ENCODE measurements around the gene MLF2. TPM values are rescaled to one million over a fixed set of nuclear protein-coding genes. Genes with fewer than 3 reads are reported as not detected.

Gene MLF2
- total RNA-seq, 1 experiment from 2014 or later, result 303 TPM

- peak; percentile 10 to 38 for TF ChIP-seq CTCF (IDR thresholded peaks at IDR 0.05; ENCODE audit: insufficient read depth in 1 of 2, low read depth in 1 of 2, low read length in 1 of 2, severe bottlenecking in 1 of 2, unreplicated experiment in 1 of 2)
- Histone ChIP-seq H3K4me1 (peaks cover 5% of the 10 kb centered on the region), H3K9me3 (no peaks in the 10 kb centered on the region), H3K4me3 (ENCODE audit: low read depth, low read length) (no peak overlapping the region), H3K36me3 (ENCODE audit: control insufficient read depth, insufficient read depth, low read length) (no peaks in the 10 kb centered on the region), H3K27me3 (replicated peaks; ENCODE audit: control insufficient read depth, insufficient read depth, low read length) (peaks cover 5% of the 10 kb centered on the region)
- Mint-ChIP-seq H3K27me3 (ENCODE audit: insufficient read depth, unreplicated experiment) (peaks cover 36% of the 10 kb centered on the region), H3K4me3 (ENCODE audit: unreplicated experiment) (no peak overlapping the region), H3K36me3 (ENCODE audit: insufficient read depth, unreplicated experiment) (peaks cover 8% of the 10 kb centered on the region), H3K9me3 (ENCODE audit: unreplicated experiment) (no peaks in the 10 kb centered on the region), H3K27ac (ENCODE audit: unreplicated experiment) (no peak overlapping the region), H3K4me1 (ENCODE audit: low read depth, unreplicated experiment) (peaks cover 10% of the 10 kb centered on the region)
- POLR2A ChIA-PET, result no interaction called here
- intact Hi-C loops (cut with micrococcal nuclease; ENCODE audit: unreplicated experiment), result no loop called here
- BruUV-seq (replicated peaks), result no TSS peak
- CTCF ChIA-PET, result interaction anchor here (1.6 kb wide), 1 partner anchor 15 kb away, joined by 6 read pairs; the partner anchor contains the start of gene ZNF384
- DNase-seq, result peak; percentile 70 to 77
Observed at GRCh38 chr12:6703631-6704030, 49.3 kb downstream of the MLF2 start.

GRCh38 chr12:6701078-6701768, 51.7 kb downstream of the MLF2 start:
- peaks cover 5% of the 10 kb centered on the region for H3K27me3 ChIP-seq (replicated peaks; ENCODE audit: control insufficient read depth, insufficient read depth, low read length)
- peak overlapping the region; percentile 48 for H3K4me3 ChIP-seq (ENCODE audit: low read depth, low read length)
- no peaks in the 10 kb centered on the region for H3K9me3 ChIP-seq
- peaks cover 6% of the 10 kb centered on the region for H3K36me3 Mint-ChIP-seq (ENCODE audit: insufficient read depth, unreplicated experiment)
- CTCF ChIA-PET, result interaction anchor here (0.6 kb wide), 1 partner anchor 121 kb away, joined by 4 read pairs; no protein-coding TSS in a partner anchor
- TF ChIP-seq CTCF (IDR thresholded peaks at IDR 0.05; ENCODE audit: insufficient read depth in 1 of 2, low read depth in 1 of 2, low read length in 1 of 2, severe bottlenecking in 1 of 2, unreplicated experiment in 1 of 2), result no peak
- no peak overlapping the region for H3K27ac Mint-ChIP-seq (ENCODE audit: unreplicated experiment)
- peak overlapping the region; percentile 50 for H3K4me3 Mint-ChIP-seq (ENCODE audit: unreplicated experiment)
- no peak for DNase-seq
- H3K4me1 ChIP-seq, result peaks cover 5% of the 10 kb centered on the region
- H3K36me3 ChIP-seq (ENCODE audit: control insufficient read depth, insufficient read depth, low read length), result no peaks in the 10 kb centered on the region
- no peaks in the 10 kb centered on the region for H3K9me3 Mint-ChIP-seq (ENCODE audit: unreplicated experiment)
- peaks cover 10% of the 10 kb centered on the region for H3K4me1 Mint-ChIP-seq (ENCODE audit: low read depth, unreplicated experiment)
- no TSS peak for BruUV-seq (replicated peaks)
- peaks cover 49% of the 10 kb centered on the region for H3K27me3 Mint-ChIP-seq (ENCODE audit: insufficient read depth, unreplicated experiment)
- POLR2A ChIA-PET, result no interaction called here
- intact Hi-C loops (cut with micrococcal nuclease; ENCODE audit: unreplicated experiment), result no loop called here

GRCh38 chr12:6700646-6701051, 52.3 kb downstream of the MLF2 start, which contains the start of gene PIANP:
Gene PIANP, minus strand, starts transcription at chr12:6700815. Its CDS starts 2,754 bp downstream, at chr12:6698061.
- H3K9me3 ChIP-seq, result no peaks in the 10 kb centered on the region
- Mint-ChIP-seq H3K27me3 (ENCODE audit: insufficient read depth, unreplicated experiment) (peaks cover 49% of the 10 kb centered on the region), H3K9me3 (ENCODE audit: unreplicated experiment) (no peaks in the 10 kb centered on the region), H3K27ac (ENCODE audit: unreplicated experiment) (no peak within 1 kb of the TSS), H3K36me3 (ENCODE audit: insufficient read depth, unreplicated experiment) (peaks cover 6% of the 10 kb centered on the region), H3K4me3 (ENCODE audit: unreplicated experiment) (peak within 1 kb of the TSS; percentile 50), H3K4me1 (ENCODE audit: low read depth, unreplicated experiment) (peaks cover 10% of the 10 kb centered on the region)
- no peaks in the 10 kb centered on the region for H3K36me3 ChIP-seq (ENCODE audit: control insufficient read depth, insufficient read depth, low read length)
- peak within 1 kb of the TSS; percentile 48 for H3K4me3 ChIP-seq (ENCODE audit: low read depth, low read length)
- H3K27me3 ChIP-seq (replicated peaks; ENCODE audit: control insufficient read depth, insufficient read depth, low read length), result peaks cover 5% of the 10 kb centered on the region
- DNase-seq, result peak; percentile 61 to 77
- POLR2A ChIA-PET, result no interaction called here
- H3K4me1 ChIP-seq, result peaks cover 5% of the 10 kb centered on the region
- no peak for TF ChIP-seq CTCF (IDR thresholded peaks at IDR 0.05; ENCODE audit: insufficient read depth in 1 of 2, low read depth in 1 of 2, low read length in 1 of 2, severe bottlenecking in 1 of 2, unreplicated experiment in 1 of 2)
- intact Hi-C loops (cut with micrococcal nuclease; ENCODE audit: unreplicated experiment), result no loop called here
- BruUV-seq (replicated peaks), result no TSS peak
- CTCF ChIA-PET, result interaction anchor here (0.7 to 1.3 kb wide), 2 partner anchors 11 to 146 kb away, joined by 4 read pairs; partner anchors contain the start of gene ZNF384
